GM23248 (cell line): Measurements from ENCODE around the gene PARD3B.

Experiments used
- EZH2 ChIP-seq: fragments of 200-600 bp; sonication (generic); IDR thresholded peaks from 2 replicates; pipeline ENCODE4 v1.6.1; 2018; ENCODE audit warnings: antibody characterized with exemption, mild to moderate bottlenecking; ENCODE audit not compliant: insufficient read depth, poor library complexity, severe bottlenecking
- EZH2phosphoT487 ChIP-seq: fragments of 200-600 bp; sonication (generic); IDR thresholded peaks from 2 replicates; pipeline ENCODE4 v1.6.1; 2018; ENCODE audit warnings: antibody characterized with exemption, moderate library complexity, mild to moderate bottlenecking, low read depth; ENCODE audit not compliant: insufficient read depth

GRCh38 chr2:205441524-205441923 is 896.2 kb downstream of the PARD3B start:
- TF ChIP-seq EZH2phosphoT487 (no peak), EZH2 (no peak)
